ENCODE results near the gene CCDC7. TPM values are rescaled to one million over a fixed set of nuclear protein-coding genes. Genes with fewer than 3 reads are reported as not detected.

The CCDC7 gene
- polyA plus RNA-seq, 1 of the 3 experiments (the other 2 are of a cell fraction): 0.44 TPM

GRCh38 chr10:32877915-32878314 lies 432.0 kb downstream of the CCDC7 start:
- CTCF ChIA-PET: interaction anchor here (1.6 kb wide), 1 partner anchor 131 kb away, joined by 5 read pairs; no protein-coding TSS in a partner anchor
- Histone ChIP-seq H4K20me1 (ENCODE audit: insufficient read depth) (no peaks in the 10 kb centered on the region), H3K4me3 (ENCODE audit: low read depth in 2 of 2, low read length in 1 of 2) (no peak overlapping the region), H3K9me3 (no peaks in the 10 kb centered on the region), H3K9ac (no peak overlapping the region), H3K4me2 (no peak overlapping the region), H3K36me3 (replicated peaks in 1 of 2; ENCODE audit: control insufficient read depth in 1 of 2, insufficient read depth in 2 of 2, low read length in 1 of 2) (no peaks in the 10 kb centered on the region), H3K79me2 (ENCODE audit: insufficient read depth) (no peaks in the 10 kb centered on the region), H2AFZ (ENCODE audit: low read depth) (no peak overlapping the region), H3K4me1 (ENCODE audit: control insufficient read depth in 1 of 2, insufficient read depth in 2 of 2, low read depth in 1 of 2, low read length in 1 of 2) (no peaks in the 10 kb centered on the region), H3F3A (replicated peaks; ENCODE audit: insufficient read depth) (no peaks in the 10 kb centered on the region), H3K27me3 (ENCODE audit: insufficient read depth) (no peaks in the 10 kb centered on the region), H3K9me2 (no peaks in the 10 kb centered on the region), H3K27ac (ENCODE audit: low read depth in 2 of 2, low read length in 1 of 2) (no peak overlapping the region)
- POLR2A ChIA-PET: no interaction called here
- DNase-seq: no peak
- no peak for TF ChIP-seq TEAD4 (IDR thresholded peaks at IDR 0.05; ENCODE audit: borderline replicate concordance, insufficient read depth)
- TF ChIP-seq USF1 (IDR thresholded peaks at IDR 0.05; ENCODE audit: borderline replicate concordance, low read depth): no peak
- TF ChIP-seq MXI1 (IDR thresholded peaks at IDR 0.05; ENCODE audit: low read depth, low read length): no peak
- no peak for TF ChIP-seq NRF1 (IDR thresholded peaks at IDR 0.05; ENCODE audit: low read depth, low read length)
- no peak for TF ChIP-seq ELF1 (IDR thresholded peaks at IDR 0.05)

DNA sequence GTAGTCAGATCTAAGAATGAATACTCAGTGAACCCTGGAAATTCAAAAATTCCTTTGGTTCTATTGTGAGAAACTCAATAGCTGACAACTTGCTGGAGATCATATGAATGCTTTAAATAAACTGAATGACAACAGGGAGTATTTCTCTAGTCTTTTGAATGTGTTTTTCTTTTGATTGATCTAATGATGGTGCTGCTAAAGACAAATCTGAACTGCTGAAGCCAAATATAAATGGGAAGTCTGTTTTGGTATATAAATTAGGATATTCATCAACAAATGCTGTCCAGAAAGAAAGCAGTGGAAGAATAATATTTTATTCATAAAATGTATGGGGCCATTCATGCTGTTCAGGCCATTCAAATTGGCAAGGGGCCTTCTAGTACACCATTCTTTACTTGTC lies 432.7 kb downstream of the CCDC7 start:
- Histone ChIP-seq H3K4me3 (ENCODE audit: low read depth in 2 of 2, low read length in 1 of 2) (no peak overlapping the region), H3K79me2 (ENCODE audit: insufficient read depth) (no peaks in the 10 kb centered on the region), H3K9me3 (no peaks in the 10 kb centered on the region), H3F3A (replicated peaks; ENCODE audit: insufficient read depth) (no peaks in the 10 kb centered on the region), H3K4me1 (ENCODE audit: control insufficient read depth in 1 of 2, insufficient read depth in 2 of 2, low read depth in 1 of 2, low read length in 1 of 2) (no peaks in the 10 kb centered on the region), H4K20me1 (ENCODE audit: insufficient read depth) (no peaks in the 10 kb centered on the region), H3K27ac (ENCODE audit: low read depth in 2 of 2, low read length in 1 of 2) (no peak overlapping the region), H3K36me3 (replicated peaks in 1 of 2; ENCODE audit: control insufficient read depth in 1 of 2, insufficient read depth in 2 of 2, low read length in 1 of 2) (no peaks in the 10 kb centered on the region), H2AFZ (ENCODE audit: low read depth) (no peak overlapping the region), H3K9ac (no peak overlapping the region), H3K4me2 (no peak overlapping the region), H3K27me3 (ENCODE audit: insufficient read depth) (no peaks in the 10 kb centered on the region), H3K9me2 (no peaks in the 10 kb centered on the region)
- no peak for DNase-seq
- POLR2A ChIA-PET: no interaction called here
- TF ChIP-seq RFX5 (IDR thresholded peaks at IDR 0.05; ENCODE audit: low read length): no peak
- TF ChIP-seq, protein P1, sequence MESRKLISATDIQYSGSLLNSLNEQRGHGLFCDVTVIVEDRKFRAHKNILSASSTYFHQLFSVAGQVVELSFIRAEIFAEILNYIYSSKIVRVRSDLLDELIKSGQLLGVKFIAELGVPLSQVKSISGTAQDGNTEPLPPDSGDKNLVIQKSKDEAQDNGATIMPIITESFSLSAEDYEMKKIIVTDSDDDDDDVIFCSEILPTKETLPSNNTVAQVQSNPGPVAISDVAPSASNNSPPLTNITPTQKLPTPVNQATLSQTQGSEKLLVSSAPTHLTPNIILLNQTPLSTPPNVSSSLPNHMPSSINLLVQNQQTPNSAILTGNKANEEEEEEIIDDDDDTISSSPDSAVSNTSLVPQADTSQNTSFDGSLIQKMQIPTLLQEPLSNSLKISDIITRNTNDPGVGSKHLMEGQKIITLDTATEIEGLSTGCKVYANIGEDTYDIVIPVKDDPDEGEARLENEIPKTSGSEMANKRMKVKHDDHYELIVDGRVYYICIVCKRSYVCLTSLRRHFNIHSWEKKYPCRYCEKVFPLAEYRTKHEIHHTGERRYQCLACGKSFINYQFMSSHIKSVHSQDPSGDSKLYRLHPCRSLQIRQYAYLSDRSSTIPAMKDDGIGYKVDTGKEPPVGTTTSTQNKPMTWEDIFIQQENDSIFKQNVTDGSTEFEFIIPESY (IDR thresholded peaks at IDR 0.05; ENCODE audit: borderline replicate concordance, low read depth): no peak
- TF ChIP-seq GATA2 (CRISPR knock-in tag; IDR thresholded peaks at IDR 0.05): no peak
- TF ChIP-seq, protein P2, sequence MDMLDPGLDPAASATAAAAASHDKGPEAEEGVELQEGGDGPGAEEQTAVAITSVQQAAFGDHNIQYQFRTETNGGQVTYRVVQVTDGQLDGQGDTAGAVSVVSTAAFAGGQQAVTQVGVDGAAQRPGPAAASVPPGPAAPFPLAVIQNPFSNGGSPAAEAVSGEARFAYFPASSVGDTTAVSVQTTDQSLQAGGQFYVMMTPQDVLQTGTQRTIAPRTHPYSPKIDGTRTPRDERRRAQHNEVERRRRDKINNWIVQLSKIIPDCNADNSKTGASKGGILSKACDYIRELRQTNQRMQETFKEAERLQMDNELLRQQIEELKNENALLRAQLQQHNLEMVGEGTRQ (IDR thresholded peaks at IDR 0.05; ENCODE audit: borderline replicate concordance, low read depth, low read length): no peak
- TF ChIP-seq EZH2phosphoT487 (IDR thresholded peaks at IDR 0.05; ENCODE audit: borderline replicate concordance, low read depth): no peak
- TF ChIP-seq TAF1 (IDR thresholded peaks at IDR 0.05; ENCODE audit: borderline replicate concordance, low read depth, low read length): no peak
- no peak for TF ChIP-seq CHD2 (IDR thresholded peaks at IDR 0.05; ENCODE audit: low read length, partially characterized antibody)
- TF ChIP-seq NFIC (IDR thresholded peaks at IDR 0.05; ENCODE audit: borderline replicate concordance): no peak
- TF ChIP-seq, protein P3, sequence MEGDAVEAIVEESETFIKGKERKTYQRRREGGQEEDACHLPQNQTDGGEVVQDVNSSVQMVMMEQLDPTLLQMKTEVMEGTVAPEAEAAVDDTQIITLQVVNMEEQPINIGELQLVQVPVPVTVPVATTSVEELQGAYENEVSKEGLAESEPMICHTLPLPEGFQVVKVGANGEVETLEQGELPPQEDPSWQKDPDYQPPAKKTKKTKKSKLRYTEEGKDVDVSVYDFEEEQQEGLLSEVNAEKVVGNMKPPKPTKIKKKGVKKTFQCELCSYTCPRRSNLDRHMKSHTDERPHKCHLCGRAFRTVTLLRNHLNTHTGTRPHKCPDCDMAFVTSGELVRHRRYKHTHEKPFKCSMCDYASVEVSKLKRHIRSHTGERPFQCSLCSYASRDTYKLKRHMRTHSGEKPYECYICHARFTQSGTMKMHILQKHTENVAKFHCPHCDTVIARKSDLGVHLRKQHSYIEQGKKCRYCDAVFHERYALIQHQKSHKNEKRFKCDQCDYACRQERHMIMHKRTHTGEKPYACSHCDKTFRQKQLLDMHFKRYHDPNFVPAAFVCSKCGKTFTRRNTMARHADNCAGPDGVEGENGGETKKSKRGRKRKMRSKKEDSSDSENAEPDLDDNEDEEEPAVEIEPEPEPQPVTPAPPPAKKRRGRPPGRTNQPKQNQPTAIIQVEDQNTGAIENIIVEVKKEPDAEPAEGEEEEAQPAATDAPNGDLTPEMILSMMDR (IDR thresholded peaks at IDR 0.05): no peak
- no peak for TF ChIP-seq EP300 (IDR thresholded peaks at IDR 0.05; ENCODE audit: borderline replicate concordance in 1 of 2, low read depth in 1 of 2, low read length in 1 of 2)
- TF ChIP-seq GABPA (IDR thresholded peaks at IDR 0.05; ENCODE audit: low read depth): no peak
- no peak for TF ChIP-seq JUND (IDR thresholded peaks at IDR 0.05)
- no peak for TF ChIP-seq RCOR1 (IDR thresholded peaks at IDR 0.05; ENCODE audit: low read length)
- no peak for TF ChIP-seq PBX3 (IDR thresholded peaks at IDR 0.05)
- TF ChIP-seq RXRA (IDR thresholded peaks at IDR 0.05; ENCODE audit: borderline replicate concordance, low read depth): no peak
- TF ChIP-seq MEF2A (IDR thresholded peaks at IDR 0.05; ENCODE audit: borderline replicate concordance, low read depth): no peak
- CTCF ChIA-PET: interaction anchor here (1.6 kb wide), 1 partner anchor 130 kb away, joined by 5 read pairs; no protein-coding TSS in a partner anchor

Measured in SK-N-SH (cell line).